ENCODE results near the gene OPRM1. TPM values are rescaled to one million over a fixed set of nuclear protein-coding genes. Genes with fewer than 3 reads are reported as not detected.

The OPRM1 gene
- total RNA-seq, 1 donor from 2014 or later: not detected

GRCh38 chr6:154292855-154293519, 253.9 kb downstream of the OPRM1 start:
- Histone ChIP-seq H3K9ac (ENCODE audit: low read length) (peak overlapping the region; percentile 35), H3K36me3 (ENCODE audit: insufficient read depth, low read length) (no peaks in the 10 kb centered on the region), H2AFZ (ENCODE audit: low read depth, low read length) (peak overlapping the region; percentile 20), H3K27me3 (ENCODE audit: insufficient read depth, low read length) (no peaks in the 10 kb centered on the region), H4K20me1 (ENCODE audit: insufficient read depth, low read length) (no peaks in the 10 kb centered on the region), H3K27ac (ENCODE audit: low read depth, low read length) (peak overlapping the region; percentile 74), H3K4me2 (ENCODE audit: low read length) (peak overlapping the region; percentile 68), H3K9me3 (ENCODE audit: insufficient read depth, low read depth, low read length) (no peaks in the 10 kb centered on the region), H3K4me1 (ENCODE audit: insufficient read depth, low read length) (peaks cover 20% of the 10 kb centered on the region), H3K4me3 (ENCODE audit: insufficient read depth, low read depth, low read length) (peak overlapping the region; percentile 8), H3K79me2 (ENCODE audit: insufficient read depth, low read length) (no peaks in the 10 kb centered on the region)
- FAIRE-seq: peak; percentile 75
- TF ChIP-seq EZH2 (IDR thresholded peaks at IDR 0.05; ENCODE audit: insufficient read depth, low read length): no peak
- no peak for TF ChIP-seq CTCF (IDR thresholded peaks at IDR 0.05; ENCODE audit: insufficient read depth, low read depth, low read length)
- peak overlapping the region; percentile 96 for H3K27ac Mint-ChIP-seq (ENCODE audit: unreplicated experiment)
- no peaks in the 10 kb centered on the region for H3K27me3 Mint-ChIP-seq (ENCODE audit: low read depth, unreplicated experiment)
- H3K36me3 Mint-ChIP-seq (ENCODE audit: low read depth, unreplicated experiment): peaks cover 2% of the 10 kb centered on the region
- DNase-seq (ENCODE audit: low read depth): peak; percentile 77
- H3K4me3 Mint-ChIP-seq (ENCODE audit: unreplicated experiment): peak overlapping the region; percentile 2
- peaks cover 30% of the 10 kb centered on the region for H3K4me1 Mint-ChIP-seq (ENCODE audit: low read depth, unreplicated experiment)
- H3K9me3 Mint-ChIP-seq (ENCODE audit: unreplicated experiment): peaks cover 3% of the 10 kb centered on the region

- H3K79me2 ChIP-seq (ENCODE audit: insufficient read depth, low read length): no peaks in the 10 kb centered on the region
- H4K20me1 ChIP-seq (ENCODE audit: insufficient read depth, low read length): no peaks in the 10 kb centered on the region
- H3K4me1 Mint-ChIP-seq (ENCODE audit: low read depth, unreplicated experiment): peaks cover 24% of the 10 kb centered on the region
- H3K36me3 ChIP-seq (ENCODE audit: insufficient read depth, low read length): no peaks in the 10 kb centered on the region
- DNase-seq (ENCODE audit: low read depth) (no peak), FAIRE-seq (no peak)
- H3K9me3 ChIP-seq (ENCODE audit: insufficient read depth, low read depth, low read length): no peaks in the 10 kb centered on the region
- no peak overlapping the region for H3K4me3 Mint-ChIP-seq (ENCODE audit: unreplicated experiment)
- H3K27me3 ChIP-seq (ENCODE audit: insufficient read depth, low read length): no peaks in the 10 kb centered on the region
- H2AFZ ChIP-seq (ENCODE audit: low read depth, low read length): no peak overlapping the region
- H3K9me3 Mint-ChIP-seq (ENCODE audit: unreplicated experiment): peaks cover 2% of the 10 kb centered on the region
- no peak overlapping the region for H3K27ac Mint-ChIP-seq (ENCODE audit: unreplicated experiment)
- no peak overlapping the region for H3K4me2 ChIP-seq (ENCODE audit: low read length)
- H3K4me1 ChIP-seq (ENCODE audit: insufficient read depth, low read length): peaks cover 21% of the 10 kb centered on the region
- no peak for TF ChIP-seq CTCF (IDR thresholded peaks at IDR 0.05; ENCODE audit: insufficient read depth, low read depth, low read length)
- no peak for TF ChIP-seq EZH2 (IDR thresholded peaks at IDR 0.05; ENCODE audit: insufficient read depth, low read length)
- no peaks in the 10 kb centered on the region for H3K27me3 Mint-ChIP-seq (ENCODE audit: low read depth, unreplicated experiment)
- no peaks in the 10 kb centered on the region for H3K36me3 Mint-ChIP-seq (ENCODE audit: low read depth, unreplicated experiment)
- no peak overlapping the region for H3K4me3 ChIP-seq (ENCODE audit: insufficient read depth, low read depth, low read length)
- no peak overlapping the region for H3K27ac ChIP-seq (ENCODE audit: low read depth, low read length)
- no peak overlapping the region for H3K9ac ChIP-seq (ENCODE audit: low read length)
Observed at GRCh38 chr6:154295733-154296132, 256.7 kb downstream of the OPRM1 start.
